Smooth muscle cell (in vitro differentiated cells): ENCODE results near the gene HDAC4. TPM values are rescaled to one million over a fixed set of nuclear protein-coding genes. Genes with fewer than 3 reads are reported as not detected.
A peak's percentile ranks its signal among the peaks of the same experiment; 100 is the strongest.

Source experiments
- DNase-seq: peaks from one replicate; lab custom pipeline; 2025; ENCODE audit not compliant: unreplicated experiment; lab: John Stamatoyannopoulos, UW
- H2AFZ ChIP-seq: fragments of 200-600 bp; sonication (generic); 2 replicates; pipeline ENCODE4 v1.6.0; 2016; ENCODE audit warnings: antibody characterized with exemption, low read depth, mild to moderate bottlenecking
- H3F3A ChIP-seq: fragments of 200-600 bp; sonication (generic); 2 replicates; pipeline ENCODE4 v1.6.0; 2017; ENCODE audit warnings: antibody characterized with exemption, low read depth
- H3K27ac ChIP-seq: fragments of 200-600 bp; sonication (generic); 2 replicates; pipeline ENCODE4 v1.5.1; 2016; ENCODE audit warnings: low read depth, mild to moderate bottlenecking
- H3K27me3 ChIP-seq: fragments of 200-600 bp; sonication (generic); 2 replicates; pipeline ENCODE4 v1.6.1; 2016; ENCODE audit warnings: low read depth, mild to moderate bottlenecking
- H3K36me3 ChIP-seq: fragments of 200-600 bp; sonication (generic); 2 replicates; pipeline ENCODE4 v1.5.1; 2016; ENCODE audit warnings: low read depth
- H3K4me1 ChIP-seq: fragments of 200-600 bp; sonication (generic); 2 replicates; pipeline ENCODE4 v1.5.1; 2016; ENCODE audit warnings: low read depth
- H3K4me2 ChIP-seq: fragments of 200-600 bp; sonication (generic); 2 replicates; pipeline ENCODE4 v1.6.0; 2016; ENCODE audit warnings: mild to moderate bottlenecking
- H3K4me3 ChIP-seq: fragments of 200-600 bp; sonication (generic); 2 replicates; pipeline ENCODE4 v1.5.1; 2016; ENCODE audit warnings: mild to moderate bottlenecking
- H3K79me2 ChIP-seq: fragments of 200-600 bp; sonication (generic); 2 replicates; pipeline ENCODE4 v1.6.0; 2016; ENCODE audit warnings: low read depth, mild to moderate bottlenecking
- H3K9ac ChIP-seq: fragments of 200-600 bp; sonication (generic); 2 replicates; pipeline ENCODE4 v1.6.0; 2016; ENCODE audit warnings: low read depth
- H3K9me3 ChIP-seq: fragments of 200-600 bp; sonication (generic); replicated peaks from 2 replicates; pipeline ENCODE4 v1.5.1; 2016; ENCODE audit warnings: low read depth
- H4K20me1 ChIP-seq: fragments of 200-600 bp; sonication (generic); 2 replicates; pipeline ENCODE4 v1.6.0; 2016; ENCODE audit warnings: low read depth
- WGBS: methylation state at CpG from one replicate; pipeline ENCODE4 v1.1.7; 2016; ENCODE audit warnings: low lambda C conversion rate; 5-methylcytosine and 5-hydroxymethylcytosine counted together
- polyA plus RNA-seq: library from polyadenylated mRNA; unstranded; fragments of >200 nt; fragmentation: Nextera tagmentation; extraction: Ambion mirVana; gene quantifications from 2 replicates; pipeline ENCODE4 v1.2.1, GENCODE V29; 2016
- total RNA-seq: library from RNA; depleted of rRNA; stranded (reverse); fragments of >200 nt; gene quantifications from 2 replicates; pipeline ENCODE4 v1.2.3, GENCODE V29; 2014
- TF ChIP-seq, protein P1 (sequence below): fragments of 200-600 bp; sonication (generic); IDR thresholded peaks from 2 replicates; pipeline ENCODE4 v1.5.1; 2017; ENCODE audit warnings: borderline replicate concordance, mild to moderate bottlenecking, antibody characterized with exemption; ENCODE audit not compliant: insufficient read depth, poor library complexity, severe bottlenecking

HDAC4 gene
- total and polyA plus RNA-seq, 2 experiments from 2014 or later = 6.2 to 35.7 TPM

DNA sequence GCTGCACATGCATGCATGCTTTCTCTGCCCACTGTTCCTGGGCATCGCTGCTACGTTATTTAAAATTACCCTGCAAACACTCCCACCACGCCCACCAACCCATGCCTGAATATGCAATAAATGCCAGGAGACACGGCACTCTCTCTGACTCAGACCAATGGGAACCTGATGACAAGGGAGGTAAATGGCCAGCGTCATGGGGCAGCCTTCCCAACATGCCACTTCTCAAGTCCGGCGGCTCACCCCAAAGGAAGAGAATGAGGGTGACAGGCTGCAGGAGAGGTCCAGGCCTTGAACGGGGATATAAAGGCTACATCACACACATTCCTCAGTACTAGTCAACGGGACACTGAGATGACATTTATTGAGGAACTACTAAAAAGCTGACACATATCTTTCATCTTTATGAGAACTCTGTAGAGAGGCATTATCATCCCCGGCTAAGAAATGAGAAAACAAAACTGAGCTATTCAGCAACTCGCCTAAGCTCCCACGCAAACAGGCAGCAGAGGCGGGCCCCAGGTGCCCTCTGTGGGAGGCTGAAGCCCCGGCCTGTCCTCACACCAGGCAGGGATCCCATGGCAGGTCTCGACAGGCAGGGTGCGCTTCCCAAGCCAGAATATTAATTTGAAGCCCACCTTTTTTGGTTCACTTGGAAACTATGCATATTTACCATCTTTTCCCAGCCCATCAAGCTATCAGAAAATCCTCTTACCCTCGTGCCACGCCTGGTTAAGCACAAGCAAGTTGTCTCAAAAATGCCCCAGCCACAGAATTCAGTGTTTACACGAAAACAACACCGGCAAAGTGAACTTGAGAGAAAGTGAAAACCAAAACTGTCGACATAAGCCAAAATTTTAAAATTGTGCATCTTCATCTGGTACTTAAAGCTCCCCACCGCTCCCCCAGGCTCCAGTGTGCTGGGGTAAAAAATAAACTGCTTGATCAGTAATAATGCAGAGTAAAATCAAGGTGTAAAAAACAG, 166.3 kb downstream of the HDAC4 start:
- Histone ChIP-seq H2AFZ (no peak overlapping the region), H3K27ac (peak overlapping the region; percentile 50), H3F3A (peaks cover 3% of the 10 kb centered on the region), H3K9me3 (no peaks in the 10 kb centered on the region), H3K9ac (no peak overlapping the region), H3K4me3 (no peak overlapping the region), H3K36me3 (no peaks in the 10 kb centered on the region), H3K27me3 (no peaks in the 10 kb centered on the region), H3K4me2 (peak overlapping the region; percentile 60), H4K20me1 (peaks cover 5% of the 10 kb centered on the region), H3K79me2 (peaks cover 22% of the 10 kb centered on the region), H3K4me1 (peaks cover 15% of the 10 kb centered on the region)
- TF ChIP-seq, protein P1, sequence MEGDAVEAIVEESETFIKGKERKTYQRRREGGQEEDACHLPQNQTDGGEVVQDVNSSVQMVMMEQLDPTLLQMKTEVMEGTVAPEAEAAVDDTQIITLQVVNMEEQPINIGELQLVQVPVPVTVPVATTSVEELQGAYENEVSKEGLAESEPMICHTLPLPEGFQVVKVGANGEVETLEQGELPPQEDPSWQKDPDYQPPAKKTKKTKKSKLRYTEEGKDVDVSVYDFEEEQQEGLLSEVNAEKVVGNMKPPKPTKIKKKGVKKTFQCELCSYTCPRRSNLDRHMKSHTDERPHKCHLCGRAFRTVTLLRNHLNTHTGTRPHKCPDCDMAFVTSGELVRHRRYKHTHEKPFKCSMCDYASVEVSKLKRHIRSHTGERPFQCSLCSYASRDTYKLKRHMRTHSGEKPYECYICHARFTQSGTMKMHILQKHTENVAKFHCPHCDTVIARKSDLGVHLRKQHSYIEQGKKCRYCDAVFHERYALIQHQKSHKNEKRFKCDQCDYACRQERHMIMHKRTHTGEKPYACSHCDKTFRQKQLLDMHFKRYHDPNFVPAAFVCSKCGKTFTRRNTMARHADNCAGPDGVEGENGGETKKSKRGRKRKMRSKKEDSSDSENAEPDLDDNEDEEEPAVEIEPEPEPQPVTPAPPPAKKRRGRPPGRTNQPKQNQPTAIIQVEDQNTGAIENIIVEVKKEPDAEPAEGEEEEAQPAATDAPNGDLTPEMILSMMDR = no peak
- DNase-seq = no peak
- WGBS = 52% methylated on average over 22 of the region's 22 CpGs

DNA sequence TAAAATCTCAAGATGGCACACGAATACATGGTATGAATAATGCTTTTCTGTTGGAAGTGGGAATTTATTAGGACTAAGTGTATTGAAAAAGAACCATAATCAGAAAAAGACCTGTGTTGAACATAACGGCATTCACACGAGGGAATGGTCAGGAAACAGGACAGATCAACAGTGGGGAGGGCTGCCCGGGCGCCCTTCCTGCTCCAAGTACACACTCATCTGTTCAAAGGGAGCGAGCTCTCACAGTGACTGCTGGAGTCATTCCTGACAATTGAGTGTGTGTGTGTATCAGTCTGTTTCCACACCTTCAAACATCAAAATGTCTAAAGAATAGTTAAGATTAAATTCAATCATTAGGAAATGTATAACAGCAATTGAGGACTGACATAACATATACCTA, 167.2 kb downstream of the HDAC4 start:
- peaks cover 19% of the 10 kb centered on the region for H3K4me1 ChIP-seq
- no peaks in the 10 kb centered on the region for H3K36me3 ChIP-seq
- WGBS = 78% methylated on average over 6 of the region's 6 CpGs
- H3K4me2 ChIP-seq = peak overlapping the region; percentile 60
- no peaks in the 10 kb centered on the region for H4K20me1 ChIP-seq
- H3K4me3 ChIP-seq = no peak overlapping the region
- DNase-seq = no peak
- TF ChIP-seq, protein P1 = no peak
- peaks cover 22% of the 10 kb centered on the region for H3K79me2 ChIP-seq
- peak overlapping the region; percentile 21 for H3K27ac ChIP-seq
- no peak overlapping the region for H2AFZ ChIP-seq
- peaks cover 7% of the 10 kb centered on the region for H3F3A ChIP-seq
- H3K9me3 ChIP-seq = no peaks in the 10 kb centered on the region
- no peak overlapping the region for H3K9ac ChIP-seq
- H3K27me3 ChIP-seq = no peaks in the 10 kb centered on the region

DNA sequence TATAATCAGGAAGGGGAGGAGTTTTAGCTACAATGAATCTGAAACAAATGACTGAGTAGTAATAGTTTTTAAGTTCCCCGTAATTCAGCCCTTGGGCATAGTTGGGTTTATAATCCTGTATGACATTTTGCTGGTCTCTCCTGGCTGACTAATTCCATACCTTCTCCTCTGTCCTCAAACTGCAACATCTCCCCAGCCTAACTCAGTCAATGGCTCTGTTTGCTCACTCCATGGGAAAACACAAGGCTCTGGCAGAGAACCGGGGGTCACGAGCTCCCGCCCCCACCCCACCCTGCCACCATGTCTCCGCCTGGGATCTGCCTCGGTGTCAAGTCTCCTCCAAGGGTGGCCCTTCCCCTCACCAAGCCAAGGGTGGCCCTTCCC, 168.6 kb downstream of the HDAC4 start:
- peaks cover 15% of the 10 kb centered on the region for H3K79me2 ChIP-seq
- H2AFZ ChIP-seq = no peak overlapping the region

More for the DNA sequence above, 168.6 kb downstream of the HDAC4 start:
- TF ChIP-seq, protein P1 = no peak
- Histone ChIP-seq H3K27ac (no peak overlapping the region), H3K4me2 (no peak overlapping the region), H4K20me1 (no peaks in the 10 kb centered on the region), H3K27me3 (no peaks in the 10 kb centered on the region), H3K9me3 (no peaks in the 10 kb centered on the region), H3F3A (peaks cover 7% of the 10 kb centered on the region), H3K9ac (no peak overlapping the region), H3K4me1 (peaks cover 19% of the 10 kb centered on the region), H3K4me3 (no peak overlapping the region), H3K36me3 (no peaks in the 10 kb centered on the region)
- no peak for DNase-seq
- WGBS = 100% methylated on average over 6 of the region's 6 CpGs
